Measurements from ENCODE around the gene MIER1. TPM values are rescaled to one million over a fixed set of nuclear protein-coding genes. Genes with fewer than 3 reads are reported as not detected.

Gene MIER1
- total RNA-seq, 4 donors from 2014 or later, result 39.4 to 56.5 (median 49.2) TPM

- no peak overlapping the region for H3K4me3 ChIP-seq
- intact Hi-C loops (cut with DNase I), result no loop called here
- no peak for TF ChIP-seq EP300 (IDR thresholded peaks at IDR 0.05)
- no peak for TF ChIP-seq POLR2A (IDR thresholded peaks at IDR 0.05; ENCODE audit: low read depth)
- TF ChIP-seq, protein P1, sequence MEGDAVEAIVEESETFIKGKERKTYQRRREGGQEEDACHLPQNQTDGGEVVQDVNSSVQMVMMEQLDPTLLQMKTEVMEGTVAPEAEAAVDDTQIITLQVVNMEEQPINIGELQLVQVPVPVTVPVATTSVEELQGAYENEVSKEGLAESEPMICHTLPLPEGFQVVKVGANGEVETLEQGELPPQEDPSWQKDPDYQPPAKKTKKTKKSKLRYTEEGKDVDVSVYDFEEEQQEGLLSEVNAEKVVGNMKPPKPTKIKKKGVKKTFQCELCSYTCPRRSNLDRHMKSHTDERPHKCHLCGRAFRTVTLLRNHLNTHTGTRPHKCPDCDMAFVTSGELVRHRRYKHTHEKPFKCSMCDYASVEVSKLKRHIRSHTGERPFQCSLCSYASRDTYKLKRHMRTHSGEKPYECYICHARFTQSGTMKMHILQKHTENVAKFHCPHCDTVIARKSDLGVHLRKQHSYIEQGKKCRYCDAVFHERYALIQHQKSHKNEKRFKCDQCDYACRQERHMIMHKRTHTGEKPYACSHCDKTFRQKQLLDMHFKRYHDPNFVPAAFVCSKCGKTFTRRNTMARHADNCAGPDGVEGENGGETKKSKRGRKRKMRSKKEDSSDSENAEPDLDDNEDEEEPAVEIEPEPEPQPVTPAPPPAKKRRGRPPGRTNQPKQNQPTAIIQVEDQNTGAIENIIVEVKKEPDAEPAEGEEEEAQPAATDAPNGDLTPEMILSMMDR (IDR thresholded peaks at IDR 0.05), result no peak
- TF ChIP-seq POLR2AphosphoS5 (IDR thresholded peaks at IDR 0.05), result no peak
- DNase-seq (ENCODE audit: extremely low spot score), result no peak
- peaks cover 0 to 9% (median 3%) of the 10 kb centered on the region in 4 donors for H3K36me3 ChIP-seq
- no peaks in the 10 kb centered on the region for H3K27me3 ChIP-seq
- no peak overlapping the region for H3K27ac ChIP-seq (replicated peaks in 1 of 4)
- WGBS, result 100% methylated on average over 2 of the region's 2 CpGs
- H3K9me3 ChIP-seq, result no peaks in the 10 kb centered on the region
- H3K4me1 ChIP-seq, result peaks cover 12 to 17% (median 15%) of the 10 kb centered on the region in 4 donors
Observed at GRCh38 chr1:66920543-66920942, 4.2 kb upstream of the MIER1 start.

DNA sequence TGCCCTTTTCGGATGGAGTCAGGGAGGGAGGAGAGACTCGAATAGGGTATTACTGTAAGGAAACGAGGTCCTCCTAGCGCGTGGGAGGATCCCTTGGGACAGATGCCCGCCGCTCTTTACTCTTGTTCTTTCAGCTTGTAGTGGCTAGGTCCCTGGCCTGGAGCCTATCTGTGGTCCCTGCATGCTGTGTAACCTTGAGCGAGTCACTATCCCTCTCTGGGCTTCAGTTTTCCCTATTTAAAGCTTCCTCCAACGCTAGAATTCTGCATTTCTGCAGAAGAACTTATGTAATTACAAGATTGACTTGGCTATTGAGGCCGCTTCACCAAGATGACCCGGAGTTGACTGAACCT lies 744 bp downstream of the MIER1 start:
- 3% methylated on average over 11 of the region's 11 CpGs for WGBS
- intact Hi-C loops (cut with DNase I), result no loop called here
- peak overlapping the region; percentile 82 to 86 (median 82) for H3K4me3 ChIP-seq
- H3K9me3 ChIP-seq, result no peaks in the 10 kb centered on the region
- peaks cover 0 to under 1% (median 0%) of the 10 kb centered on the region in 4 donors for H3K36me3 ChIP-seq
- no peaks in the 10 kb centered on the region for H3K27me3 ChIP-seq
- TF ChIP-seq, protein P1 (IDR thresholded peaks at IDR 0.05), result no peak
- TF ChIP-seq POLR2A (IDR thresholded peaks at IDR 0.05; ENCODE audit: low read depth), result no peak
- TF ChIP-seq EP300 (IDR thresholded peaks at IDR 0.05), result no peak
- TF ChIP-seq POLR2AphosphoS5 (IDR thresholded peaks at IDR 0.05), result no peak
- H3K27ac ChIP-seq (replicated peaks in 1 of 4), result peak overlapping the region; percentile 91 to 95 (median 92)
- peaks cover 24 to 49% (median 39%) of the 10 kb centered on the region in 4 donors for H3K4me1 ChIP-seq
- no peak for DNase-seq (ENCODE audit: extremely low spot score)

- 25% methylated on average over 9 of the region's 9 CpGs for WGBS
- H3K9me3 ChIP-seq, result no peaks in the 10 kb centered on the region
- H3K27ac ChIP-seq (replicated peaks in 1 of 4), result peak overlapping the region; percentile 91 to 95 (median 92)
- H3K4me1 ChIP-seq, result peaks cover 24 to 49% (median 39%) of the 10 kb centered on the region in 4 donors
- TF ChIP-seq EP300 (IDR thresholded peaks at IDR 0.05) (no peak), POLR2A (IDR thresholded peaks at IDR 0.05; ENCODE audit: low read depth) (no peak), POLR2AphosphoS5 (IDR thresholded peaks at IDR 0.05) (no peak)
- TF ChIP-seq, protein P1 (IDR thresholded peaks at IDR 0.05), result no peak
- H3K4me3 ChIP-seq, result peak overlapping the region; percentile 82 to 86 (median 82)
- no peaks in the 10 kb centered on the region for H3K36me3 ChIP-seq
- DNase-seq (ENCODE audit: extremely low spot score), result no peak
- intact Hi-C loops (cut with DNase I), result no loop called here
- H3K27me3 ChIP-seq, result no peaks in the 10 kb centered on the region
Observed at GRCh38 chr1:66925944-66926343, 1.2 kb downstream of the MIER1 start.

DNA sequence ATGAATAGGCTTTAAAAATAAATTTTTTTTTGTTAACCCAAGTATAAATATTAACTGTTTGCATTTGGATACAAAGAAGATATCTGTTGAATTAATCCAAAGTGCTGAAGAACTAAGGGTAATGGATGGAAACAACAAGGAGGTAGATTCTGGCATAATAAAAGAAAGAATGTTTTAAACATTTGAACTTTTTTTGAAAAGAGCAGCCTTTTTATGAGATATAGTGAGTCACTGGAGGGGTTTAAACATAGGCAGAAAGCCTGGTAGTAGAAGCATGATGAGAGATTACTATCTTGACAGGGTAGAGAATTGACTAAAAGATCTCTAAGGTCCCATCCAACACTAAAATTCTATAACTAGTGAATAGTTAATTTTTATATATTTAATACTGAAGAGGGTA lies 2.7 kb downstream of the MIER1 start:
- no peaks in the 10 kb centered on the region for H3K36me3 ChIP-seq
- H3K9me3 ChIP-seq, result no peaks in the 10 kb centered on the region
- DNase-seq (ENCODE audit: extremely low spot score), result no peak
- peak overlapping the region in 2 of 4 donors; percentile 1 to 91 for H3K27ac ChIP-seq (replicated peaks in 1 of 4)
- no peak overlapping the region for H3K4me3 ChIP-seq
- peaks cover 33 to 63% (median 54%) of the 10 kb centered on the region in 4 donors for H3K4me1 ChIP-seq
- no peak for TF ChIP-seq POLR2AphosphoS5 (IDR thresholded peaks at IDR 0.05)
- TF ChIP-seq, protein P1 (IDR thresholded peaks at IDR 0.05), result no peak
- TF ChIP-seq EP300 (IDR thresholded peaks at IDR 0.05), result no peak
- no peak for TF ChIP-seq POLR2A (IDR thresholded peaks at IDR 0.05; ENCODE audit: low read depth)
- H3K27me3 ChIP-seq, result no peaks in the 10 kb centered on the region
- intact Hi-C loops (cut with DNase I), result no loop called here

- Histone ChIP-seq H3K27me3 (no peaks in the 10 kb centered on the region), H3K4me3 (peak overlapping the region; percentile 87 to 91 (median 88)), H3K9me3 (no peaks in the 10 kb centered on the region), H3K36me3 (no peaks in the 10 kb centered on the region), H3K4me1 (peaks cover 36 to 65% (median 56%) of the 10 kb centered on the region in 4 donors), H3K27ac (replicated peaks in 1 of 4) (peak overlapping the region; percentile 98 to 99 (median 98))
- 49% methylated on average over 3 of the region's 3 CpGs for WGBS
- no peak for TF ChIP-seq EP300 (IDR thresholded peaks at IDR 0.05)
- no peak for TF ChIP-seq POLR2AphosphoS5 (IDR thresholded peaks at IDR 0.05)
- TF ChIP-seq, protein P1 (IDR thresholded peaks at IDR 0.05), result no peak
- intact Hi-C loops (cut with DNase I), result no loop called here
- DNase-seq (ENCODE audit: extremely low spot score), result no peak
Observed at GRCh38 chr1:66929146-66929688, 4.4 kb downstream of the MIER1 start.
